Transverse colon (tissue), 4 donors: ENCODE data around the gene SAP30. TPM values are rescaled to one million over a fixed set of nuclear protein-coding genes. Genes with fewer than 3 reads are reported as not detected.

Experiments used
- DNase-seq: peaks from one replicate; pipeline ENCODE4 v3.0.0-alpha.2; 2019
- H3K27ac ChIP-seq, 4 donors: fragments of 200-600 bp; sonication (generic); 2 replicates each; pipeline ENCODE4 v1.5.1; 2016 to 2018; ENCODE audit warnings: inconsistent platforms in 4 of 4
- H3K27me3 ChIP-seq: fragments of 200-600 bp; sonication (generic); 2 replicates; pipeline ENCODE4 v1.5.1; 2017; ENCODE audit warnings: inconsistent platforms
- H3K36me3 ChIP-seq, 4 donors: fragments of 200-600 bp; sonication (generic); 2 replicates each; pipeline ENCODE4 v1.5.1; 2017 to 2019; ENCODE audit warnings: inconsistent platforms in 4 of 4
- H3K4me1 ChIP-seq, 4 donors: fragments of 200-600 bp; sonication (generic); 2 replicates each; pipeline ENCODE4 v1.5.1; 2017 to 2020; ENCODE audit warnings: inconsistent platforms in 4 of 4
- H3K4me3 ChIP-seq, 4 donors: fragments of 200-600 bp; sonication (generic); 1 replicate in 1 of 4; 2 replicates in 3 of 4; pipeline versions ENCODE4 v1.5.1 to v1.6.1; 2017 to 2019; ENCODE audit warnings: inconsistent platforms in 4 of 4
- H3K9me3 ChIP-seq, 2 donors: fragments of 200-600 bp; sonication (generic); 2 replicates each; pipeline ENCODE4 v1.5.1; 2017 to 2019; ENCODE audit warnings: inconsistent platforms in 2 of 2
- CTCF ChIP-seq, 5 experiments: fragments of 200-600 bp in 3 of 5; fragments of 450-650 bp in 2 of 5; sonication (generic) in 3 of 5; IDR thresholded peaks; 1 replicate in 2 of 5; 2 replicates in 3 of 5; pipeline ENCODE4 v1.5.1; 2016 to 2017; ENCODE audit warnings: antibody characterized with exemption in 5 of 5, inconsistent platforms in 3 of 5, mild to moderate bottlenecking in 2 of 5, moderate library complexity in 1 of 5
- EP300 ChIP-seq: sonication (generic); formaldehyde crosslinking; IDR thresholded peaks from one replicate; pipeline ENCODE4 v1.6.1; 2017; ENCODE audit warnings: antibody characterized with exemption, low read depth
- POLR2A ChIP-seq: fragments of 450-650 bp; IDR thresholded peaks from one replicate; pipeline ENCODE4 v1.6.1; 2016; ENCODE audit warnings: antibody characterized with exemption, mild to moderate bottlenecking, moderate library complexity
- POLR2AphosphoS5 ChIP-seq, 3 donors: sonication (generic); formaldehyde crosslinking; IDR thresholded peaks; one replicate each; pipeline ENCODE4 v1.6.1; 2016; ENCODE audit warnings: antibody characterized with exemption in 3 of 3
- WGBS, 2 donors: methylation state at CpG; one replicate each; pipeline ENCODE4 v1.1.5; 2018; ENCODE audit warnings: low coverage in 1 of 2; 5-methylcytosine and 5-hydroxymethylcytosine counted together
- in situ Hi-C, 4 donors: fragments of 200-750 bp; cut with MboI; loops; one replicate each; pipeline versions ENCODE4 v1.15.0 to v1.15.1; 2017; ENCODE audit warnings: low sequenced_read_pairs in 3 of 4, low pct_ligation_motif_present in 1 of 4, low pct_unique_long_range_greater_than_20kb in 1 of 4
- intact Hi-C: fragments of 100-400 bp; cut with DNase I; formaldehyde crosslinking; loops from one replicate; pipeline ENCODE4 v1.15.1; 2023; ENCODE audit warnings: low total_unique reads
- total RNA-seq, 4 donors: library from RNA; depleted of rRNA; stranded (reverse); fragments of >200 nt; gene quantifications; one replicate each; pipeline ENCODE4 v1.1.0, GENCODE V29; 2016

The SAP30 gene
- total RNA-seq, 4 donors from 2014 or later: 3.8 to 15.3 (median 14.7) TPM

GRCh38 chr4:173367946-173368345 is 2.8 kb upstream of the SAP30 start:
- Histone ChIP-seq H3K27me3 (no peaks in the 10 kb centered on the region), H3K4me3 (no peak overlapping the region), H3K9me3 (no peaks in the 10 kb centered on the region), H3K36me3 (no peaks in the 10 kb centered on the region), H3K27ac (peak overlapping the region in 2 of 4 donors; percentile 98 to 99), H3K4me1 (peaks cover 0 to 19% (median 5%) of the 10 kb centered on the region in 4 donors)
- no peak for TF ChIP-seq POLR2A
- no peak for TF ChIP-seq EP300
- no peak for TF ChIP-seq POLR2AphosphoS5 (IDR thresholded peaks at IDR 0.05)
- in situ Hi-C loops: no loop called here
- WGBS, 2 donors: 49 to 54% methylated on average over 3 to 4 of the region's 4 CpGs
- intact Hi-C loops: no loop called here
- no peak for DNase-seq

GRCh38 chr4:173370130-173370476 is 651 bp upstream of the SAP30 start:
- TF ChIP-seq POLR2A: peak; percentile 21
- no peak for TF ChIP-seq CTCF (IDR thresholded peaks at IDR 0.05)
- Histone ChIP-seq H3K27ac (peak overlapping the region; percentile 98 to 99 (median 98)), H3K4me3 (peak overlapping the region; percentile 49 to 99 (median 76)), H3K9me3 (no peaks in the 10 kb centered on the region), H3K4me1 (peaks cover 0 to 39% (median 6%) of the 10 kb centered on the region in 4 donors), H3K36me3 (no peaks in the 10 kb centered on the region), H3K27me3 (no peaks in the 10 kb centered on the region)
- intact Hi-C loops: loop anchor here (5.0 kb wide), 1 partner anchor 38 kb away; the partner anchor contains the start of gene HMGB2
- WGBS, 2 donors: 0 to 1% methylated on average over 3 to 14 of the region's 14 CpGs
- DNase-seq: peak; percentile 65
- in situ Hi-C loops: no loop called here

GRCh38 chr4:173371292-173372192 is 788 bp downstream of the SAP30 start:
- peak; percentile 75 for DNase-seq
- Histone ChIP-seq H3K27ac (peak overlapping the region; percentile 98 to 99 (median 98)), H3K36me3 (peaks cover 0 to 6% (median 0%) of the 10 kb centered on the region in 4 donors), H3K4me1 (peaks cover 0 to 44% (median 6%) of the 10 kb centered on the region in 4 donors), H3K9me3 (no peaks in the 10 kb centered on the region), H3K27me3 (no peaks in the 10 kb centered on the region), H3K4me3 (peak overlapping the region; percentile 66 to 99 (median 81))
- in situ Hi-C loops (no loop called here), intact Hi-C loops (loop anchor here (5.0 kb wide), 1 partner anchor 39 kb away; the partner anchor contains the start of gene HMGB2)
- TF ChIP-seq POLR2A (peak; percentile 55), POLR2AphosphoS5 (IDR thresholded peaks at IDR 0.05) (peak; percentile 64 to 69 (median 68)), EP300 (no peak), CTCF (IDR thresholded peaks at IDR 0.05) (no peak)
- WGBS, 2 donors: 0 to 1% methylated on average over 5 to 62 of the region's 68 CpGs

GRCh38 chr4:173374588-173374987 is 3.8 kb downstream of the SAP30 start:
- H3K4me3 ChIP-seq: no peak overlapping the region
- TF ChIP-seq POLR2A (no peak), EP300 (no peak), CTCF (IDR thresholded peaks at IDR 0.05) (no peak), POLR2AphosphoS5 (IDR thresholded peaks at IDR 0.05) (no peak)
- H3K36me3 ChIP-seq: peaks cover 0 to 6% (median 0%) of the 10 kb centered on the region in 4 donors
- 84 to 93% methylated on average over 2 of the region's 2 CpGs for WGBS, 2 donors
- intact Hi-C loops: loop anchor here (5.0 kb wide), 1 partner anchor 42 kb away; the partner anchor contains the start of gene HMGB2
- H3K27ac ChIP-seq: peak overlapping the region in 2 of 4 donors; percentile 98 to 99
- H3K9me3 ChIP-seq: no peaks in the 10 kb centered on the region
- peaks cover 0 to 33% (median 3%) of the 10 kb centered on the region in 4 donors for H3K4me1 ChIP-seq
- no peak for DNase-seq
- H3K27me3 ChIP-seq: no peaks in the 10 kb centered on the region
- in situ Hi-C loops: no loop called here
